ENCODE data around the gene PIK3R5.

DNA sequence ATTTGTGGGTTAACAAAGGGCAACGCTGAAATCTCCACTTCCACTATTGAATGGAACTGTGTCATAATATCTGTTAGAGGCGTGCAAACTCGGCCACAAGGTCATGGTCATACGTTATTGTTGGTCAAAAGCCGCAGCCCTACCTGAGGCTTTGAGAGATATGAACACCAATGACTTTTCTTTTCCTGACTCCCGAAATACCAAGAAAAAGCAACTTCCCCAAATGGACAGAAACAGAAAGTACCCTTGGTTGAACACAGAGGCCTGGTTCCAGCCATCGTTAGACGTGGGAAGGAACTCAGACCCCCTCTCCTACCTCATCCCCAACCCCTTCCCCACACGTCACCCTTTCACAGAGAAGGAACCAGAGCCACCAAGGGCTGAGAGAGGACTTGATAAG is 1.4 kb upstream of the PIK3R5 start:
- TF ChIP-seq, protein P1, sequence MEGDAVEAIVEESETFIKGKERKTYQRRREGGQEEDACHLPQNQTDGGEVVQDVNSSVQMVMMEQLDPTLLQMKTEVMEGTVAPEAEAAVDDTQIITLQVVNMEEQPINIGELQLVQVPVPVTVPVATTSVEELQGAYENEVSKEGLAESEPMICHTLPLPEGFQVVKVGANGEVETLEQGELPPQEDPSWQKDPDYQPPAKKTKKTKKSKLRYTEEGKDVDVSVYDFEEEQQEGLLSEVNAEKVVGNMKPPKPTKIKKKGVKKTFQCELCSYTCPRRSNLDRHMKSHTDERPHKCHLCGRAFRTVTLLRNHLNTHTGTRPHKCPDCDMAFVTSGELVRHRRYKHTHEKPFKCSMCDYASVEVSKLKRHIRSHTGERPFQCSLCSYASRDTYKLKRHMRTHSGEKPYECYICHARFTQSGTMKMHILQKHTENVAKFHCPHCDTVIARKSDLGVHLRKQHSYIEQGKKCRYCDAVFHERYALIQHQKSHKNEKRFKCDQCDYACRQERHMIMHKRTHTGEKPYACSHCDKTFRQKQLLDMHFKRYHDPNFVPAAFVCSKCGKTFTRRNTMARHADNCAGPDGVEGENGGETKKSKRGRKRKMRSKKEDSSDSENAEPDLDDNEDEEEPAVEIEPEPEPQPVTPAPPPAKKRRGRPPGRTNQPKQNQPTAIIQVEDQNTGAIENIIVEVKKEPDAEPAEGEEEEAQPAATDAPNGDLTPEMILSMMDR (IDR thresholded peaks at IDR 0.05): no peak
- TF ChIP-seq POLR2A (IDR thresholded peaks at IDR 0.05): no peak
